Measurements from ENCODE around the gene PLXNB2. TPM values are rescaled to one million over a fixed set of nuclear protein-coding genes. Genes with fewer than 3 reads are reported as not detected.
"Not testable (repeated sequence)": the region's sequence is repeated elsewhere in the genome, so short reads cannot be mapped to it uniquely, and the experiment has no call there.

PLXNB2 gene
- total and polyA plus RNA-seq, 8 donors = 89.3 to 216 (median 128) TPM

DNA sequence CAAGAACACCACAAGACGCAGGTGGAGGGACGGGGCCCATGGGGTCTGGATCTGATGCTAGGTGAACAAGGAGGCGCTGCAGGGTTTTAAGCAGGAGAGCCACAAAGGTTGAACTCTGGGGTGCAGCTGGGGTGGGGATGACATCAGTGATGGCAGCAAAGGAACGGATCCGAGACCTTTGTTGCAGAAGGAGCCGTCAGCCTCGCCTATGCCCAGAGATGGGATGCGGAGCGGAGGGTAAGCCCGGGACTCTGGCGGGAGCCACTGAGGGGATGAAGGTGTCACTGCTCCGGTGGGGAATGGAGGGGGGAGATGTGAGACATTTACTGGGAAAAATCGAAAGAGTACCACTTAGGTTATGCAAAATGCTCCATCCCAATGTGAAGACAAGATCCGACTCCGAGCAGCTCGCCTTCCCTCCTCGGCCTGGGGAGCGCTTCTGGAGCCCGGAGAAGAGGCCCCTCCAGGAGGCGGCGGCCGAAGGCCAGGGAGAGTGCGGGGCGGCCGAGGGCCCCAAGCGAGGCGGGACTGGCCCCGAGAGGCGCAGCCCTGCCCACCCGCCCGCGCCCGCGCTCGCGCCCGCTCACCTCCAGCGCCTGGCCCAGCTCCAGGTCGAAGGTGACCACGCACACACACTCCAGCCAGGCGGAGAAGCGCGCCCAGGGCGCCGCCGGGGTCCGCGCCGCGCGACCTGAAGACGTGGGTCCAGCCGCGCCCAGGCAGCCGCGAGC, 18.9 kb upstream of the PLXNB2 start:
- intact Hi-C loops (cut with DNase I) = loop anchor here in 1 of 3 donors (10.0 kb wide), 1 partner anchor 52 kb away; the partner anchor contains the start of gene MAPK11
- peaks cover 4 to 9% (median 9%) of the 10 kb centered on the region in 3 donors for H3K4me1 ChIP-seq
- FAIRE-seq = no peak
- TF ChIP-seq, protein P1, sequence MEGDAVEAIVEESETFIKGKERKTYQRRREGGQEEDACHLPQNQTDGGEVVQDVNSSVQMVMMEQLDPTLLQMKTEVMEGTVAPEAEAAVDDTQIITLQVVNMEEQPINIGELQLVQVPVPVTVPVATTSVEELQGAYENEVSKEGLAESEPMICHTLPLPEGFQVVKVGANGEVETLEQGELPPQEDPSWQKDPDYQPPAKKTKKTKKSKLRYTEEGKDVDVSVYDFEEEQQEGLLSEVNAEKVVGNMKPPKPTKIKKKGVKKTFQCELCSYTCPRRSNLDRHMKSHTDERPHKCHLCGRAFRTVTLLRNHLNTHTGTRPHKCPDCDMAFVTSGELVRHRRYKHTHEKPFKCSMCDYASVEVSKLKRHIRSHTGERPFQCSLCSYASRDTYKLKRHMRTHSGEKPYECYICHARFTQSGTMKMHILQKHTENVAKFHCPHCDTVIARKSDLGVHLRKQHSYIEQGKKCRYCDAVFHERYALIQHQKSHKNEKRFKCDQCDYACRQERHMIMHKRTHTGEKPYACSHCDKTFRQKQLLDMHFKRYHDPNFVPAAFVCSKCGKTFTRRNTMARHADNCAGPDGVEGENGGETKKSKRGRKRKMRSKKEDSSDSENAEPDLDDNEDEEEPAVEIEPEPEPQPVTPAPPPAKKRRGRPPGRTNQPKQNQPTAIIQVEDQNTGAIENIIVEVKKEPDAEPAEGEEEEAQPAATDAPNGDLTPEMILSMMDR (IDR thresholded peaks at IDR 0.05) = no peak
- peak overlapping the region in 1 of 4 donors; percentile 19 for H3K27ac ChIP-seq
- no peak for ATAC-seq
- no peaks in the 10 kb centered on the region for H3K27me3 ChIP-seq
- WGBS, 2 donors = 12 to 26% methylated on average over 24 to 56 of the region's 56 CpGs
- H3K4me3 ChIP-seq = peak overlapping the region; percentile 48 to 81 (median 68)
- H3K9me3 ChIP-seq = no peaks in the 10 kb centered on the region
- DNase-seq = peak in 2 of 6 donors; percentile 52 to 56
- no peaks in the 10 kb centered on the region for H3K36me3 ChIP-seq

DNA sequence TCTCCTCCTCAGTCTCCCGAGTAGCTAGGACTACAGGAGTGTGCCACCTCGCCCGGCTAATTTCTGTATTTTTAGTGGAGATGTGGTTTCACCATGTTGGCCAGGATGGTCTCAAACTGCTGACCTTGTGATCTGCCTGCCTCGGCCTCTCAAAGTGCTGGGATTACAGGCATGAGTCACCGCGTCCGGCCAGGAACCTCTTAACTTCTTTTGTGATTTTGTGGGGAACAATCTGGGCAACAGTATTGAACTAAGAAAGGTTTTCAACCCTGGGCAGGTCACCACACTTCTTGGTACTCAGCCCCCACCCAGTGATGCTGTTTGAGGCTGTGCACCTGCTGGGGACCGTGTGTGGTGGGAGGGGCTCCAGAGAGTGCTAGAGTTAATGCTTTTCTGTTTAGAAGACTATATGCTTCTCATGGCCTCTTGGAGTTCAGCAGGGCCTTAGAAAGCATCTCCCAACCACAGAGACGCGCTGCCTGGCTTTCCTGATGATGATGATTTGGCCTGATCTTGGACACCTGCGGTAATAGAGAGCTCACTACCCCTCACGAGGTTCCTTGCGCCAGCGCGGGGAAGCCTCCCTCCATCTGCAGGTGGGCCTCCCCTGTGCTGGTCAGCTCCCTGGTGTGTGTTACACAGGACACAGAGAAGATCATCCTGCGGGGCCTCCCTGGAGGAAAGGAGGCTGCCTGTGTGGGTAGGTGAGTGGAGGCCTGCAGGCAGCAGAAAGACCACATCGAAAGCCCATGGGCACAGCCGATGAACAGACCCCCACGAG, 18.2 kb upstream of the PLXNB2 start:
- no peak for FAIRE-seq
- ATAC-seq = no peak
- Histone ChIP-seq H3K27me3 (no peaks in the 10 kb centered on the region), H3K27ac (no peak overlapping the region), H3K4me3 (peak overlapping the region in 1 of 4 donors; percentile 81), H3K9me3 (no peaks in the 10 kb centered on the region), H3K4me1 (peaks cover 4 to 9% (median 4%) of the 10 kb centered on the region in 3 donors), H3K36me3 (no peaks in the 10 kb centered on the region)
- 76 to 78% methylated on average over 19 of the region's 19 CpGs for WGBS, 2 donors
- TF ChIP-seq, protein P1 (IDR thresholded peaks at IDR 0.05) = no peak
- no peak for DNase-seq
- intact Hi-C loops (cut with DNase I) = loop anchor here in 1 of 3 donors (10.0 kb wide), 1 partner anchor 51 kb away; the partner anchor contains the start of gene MAPK11

DNA sequence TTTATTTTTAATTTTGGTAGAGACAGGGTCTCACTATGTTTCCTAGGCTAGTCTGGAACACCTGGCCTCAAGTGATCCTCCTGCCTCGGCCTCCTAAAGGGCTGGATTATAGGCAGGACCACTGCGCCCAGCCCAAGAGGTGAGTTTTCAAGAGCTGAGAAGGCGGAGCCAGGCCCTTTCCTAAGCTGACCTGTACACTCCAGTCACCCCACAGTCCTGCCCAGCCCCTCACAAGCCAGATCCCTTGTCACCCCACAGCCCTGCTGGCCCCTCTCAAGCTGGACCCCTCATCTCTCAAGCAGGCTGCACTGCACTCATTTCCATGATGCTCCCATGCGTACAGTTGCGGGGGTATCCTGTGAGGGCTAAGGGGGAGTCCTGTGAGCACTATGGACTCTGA, 16.5 kb upstream of the PLXNB2 start:
- H3K27me3 ChIP-seq = no peaks in the 10 kb centered on the region
- no peak overlapping the region for H3K27ac ChIP-seq
- H3K36me3 ChIP-seq = no peaks in the 10 kb centered on the region
- 92 to 98% methylated on average over 5 of the region's 5 CpGs for whole genome bisulfite sequencing, 2 donors
- TF ChIP-seq, protein P1 (IDR thresholded peaks at IDR 0.05) = no peak
- no peaks in the 10 kb centered on the region for H3K9me3 ChIP-seq
- H3K4me1 ChIP-seq = peaks cover 4 to 9% (median 4%) of the 10 kb centered on the region in 3 donors
- ATAC-seq (no peak), DNase-seq (no peak), FAIRE-seq (no peak)
- intact Hi-C loops (cut with DNase I) = loop anchor here in 2 of 3 donors (5.0 to 10.0 kb wide), 2 partner anchors 42 to 49 kb away; partner anchors contain the start of gene MAPK11 (in 1 of the 2)
- no peak overlapping the region for H3K4me3 ChIP-seq

DNA sequence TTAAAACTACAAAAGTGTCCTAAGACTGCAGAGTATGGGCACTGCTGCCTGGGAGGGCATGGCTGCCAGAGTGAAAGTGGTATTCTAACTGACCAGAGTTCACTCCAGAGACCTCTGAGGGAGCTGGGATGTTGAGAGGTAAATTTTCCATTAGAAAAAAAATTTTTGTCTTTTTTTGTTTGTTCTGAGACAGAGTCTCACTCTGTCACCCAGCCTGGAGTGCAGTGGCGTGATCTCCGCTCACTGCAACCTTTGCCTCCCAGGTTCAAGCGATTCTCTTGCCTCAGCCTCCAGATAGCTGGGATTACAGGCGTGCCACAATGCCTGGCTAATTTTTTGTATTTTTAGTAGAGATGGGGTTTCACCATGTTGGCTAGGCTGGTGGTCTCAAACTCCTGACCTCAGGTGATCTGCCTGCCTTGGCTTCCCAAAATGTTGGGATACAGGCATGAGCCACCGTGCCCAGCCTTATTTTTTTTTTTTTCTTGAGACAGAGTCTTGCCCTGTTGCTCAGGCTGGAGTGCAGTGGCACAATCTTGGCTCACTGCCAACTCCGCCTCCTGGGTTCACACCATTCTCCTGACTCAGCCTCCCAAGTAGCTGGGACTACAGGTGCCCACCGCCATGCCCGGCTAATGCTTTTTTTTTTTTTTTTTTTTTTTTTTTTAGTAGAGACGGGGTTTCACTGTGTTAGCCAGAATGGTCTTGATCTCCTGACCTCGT, 15.1 kb upstream of the PLXNB2 start:
- not testable (repeated sequence) for H3K9me3 ChIP-seq, ATAC-seq, H3K36me3 ChIP-seq, FAIRE-seq, H3K27ac ChIP-seq, H3K4me1 ChIP-seq, H3K4me3 ChIP-seq, H3K27me3 ChIP-seq
- peak in 1 of 6 donors; percentile 59 for DNase-seq
- 76 to 84% methylated on average over 8 to 9 of the region's 10 CpGs for WGBS, 2 donors
- intact Hi-C loops (cut with DNase I) = loop anchor here in 2 of 3 donors (5.0 to 10.0 kb wide), 2 partner anchors 40 to 48 kb away; partner anchors contain the start of gene MAPK11 (in 1 of the 2)
